GM12872 (cell line): ENCODE data around the gene CD302.

ENCODE experiments used
- TF ChIP-seq, protein P1 (sequence below): IDR thresholded peaks from 3 replicates; pipeline ENCODE4 v1.5.1; 2011; ENCODE audit warnings: low read depth, mild to moderate bottlenecking, low read length, moderate library complexity; ENCODE audit not compliant: insufficient read depth

CD302 gene

DNA sequence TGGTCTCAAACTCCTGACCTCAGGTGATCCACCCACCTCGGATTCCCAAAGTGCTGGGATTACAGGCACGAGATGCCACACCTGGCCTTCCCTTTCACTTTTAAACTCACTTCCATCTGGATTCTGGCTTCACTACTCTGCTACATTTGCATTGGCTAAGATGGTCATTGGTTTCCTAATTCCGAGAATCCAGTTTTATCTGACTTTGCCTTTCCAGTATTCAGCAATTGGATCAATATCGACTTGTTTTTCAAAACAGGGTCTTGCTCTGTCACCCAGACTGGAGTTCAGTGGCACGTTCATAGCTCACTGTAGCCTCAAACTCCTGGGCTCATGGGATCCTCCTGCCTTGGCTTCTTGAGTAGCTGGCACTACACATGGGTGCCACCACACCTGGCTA, 4.7 kb upstream of the CD302 start:
- TF ChIP-seq, protein P1, sequence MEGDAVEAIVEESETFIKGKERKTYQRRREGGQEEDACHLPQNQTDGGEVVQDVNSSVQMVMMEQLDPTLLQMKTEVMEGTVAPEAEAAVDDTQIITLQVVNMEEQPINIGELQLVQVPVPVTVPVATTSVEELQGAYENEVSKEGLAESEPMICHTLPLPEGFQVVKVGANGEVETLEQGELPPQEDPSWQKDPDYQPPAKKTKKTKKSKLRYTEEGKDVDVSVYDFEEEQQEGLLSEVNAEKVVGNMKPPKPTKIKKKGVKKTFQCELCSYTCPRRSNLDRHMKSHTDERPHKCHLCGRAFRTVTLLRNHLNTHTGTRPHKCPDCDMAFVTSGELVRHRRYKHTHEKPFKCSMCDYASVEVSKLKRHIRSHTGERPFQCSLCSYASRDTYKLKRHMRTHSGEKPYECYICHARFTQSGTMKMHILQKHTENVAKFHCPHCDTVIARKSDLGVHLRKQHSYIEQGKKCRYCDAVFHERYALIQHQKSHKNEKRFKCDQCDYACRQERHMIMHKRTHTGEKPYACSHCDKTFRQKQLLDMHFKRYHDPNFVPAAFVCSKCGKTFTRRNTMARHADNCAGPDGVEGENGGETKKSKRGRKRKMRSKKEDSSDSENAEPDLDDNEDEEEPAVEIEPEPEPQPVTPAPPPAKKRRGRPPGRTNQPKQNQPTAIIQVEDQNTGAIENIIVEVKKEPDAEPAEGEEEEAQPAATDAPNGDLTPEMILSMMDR: no peak

DNA sequence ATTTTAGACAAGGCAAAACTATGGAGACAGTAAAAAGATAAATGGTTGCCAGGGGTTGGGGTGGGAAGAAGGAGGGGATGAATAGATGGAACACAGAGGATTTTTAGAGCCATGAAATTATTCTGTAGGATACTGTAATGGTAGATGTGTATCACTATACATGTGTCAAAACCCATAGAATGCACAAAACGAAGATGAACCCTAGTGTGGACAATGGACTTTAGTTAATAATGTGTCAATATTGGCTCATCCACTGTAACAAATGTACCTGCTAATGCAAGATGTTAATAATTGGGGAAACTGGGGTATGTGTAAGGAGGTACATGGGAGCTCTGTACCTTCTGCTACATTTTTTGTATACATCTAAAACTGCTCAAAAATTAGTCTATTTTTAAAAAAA, 1.8 kb upstream of the CD302 start:
- TF ChIP-seq, protein P1: no peak

DNA sequence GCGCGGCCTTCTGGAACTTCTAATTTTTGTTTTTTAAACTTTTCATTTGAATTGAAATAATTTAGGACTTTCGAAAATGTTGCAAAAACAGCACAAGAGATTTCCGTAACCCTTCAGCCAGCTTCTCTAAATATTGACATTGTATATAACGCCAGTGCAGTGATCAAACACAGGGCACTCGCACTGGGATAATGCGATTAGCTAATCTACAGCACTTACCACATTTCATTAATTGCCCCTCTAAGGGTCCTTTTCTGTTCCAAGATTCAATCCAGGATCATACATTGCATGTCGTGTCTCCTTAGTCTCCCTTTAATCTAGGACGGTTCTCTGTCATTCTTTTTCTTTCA, 343 bp upstream of the CD302 start:
- TF ChIP-seq, protein P1: no peak

DNA sequence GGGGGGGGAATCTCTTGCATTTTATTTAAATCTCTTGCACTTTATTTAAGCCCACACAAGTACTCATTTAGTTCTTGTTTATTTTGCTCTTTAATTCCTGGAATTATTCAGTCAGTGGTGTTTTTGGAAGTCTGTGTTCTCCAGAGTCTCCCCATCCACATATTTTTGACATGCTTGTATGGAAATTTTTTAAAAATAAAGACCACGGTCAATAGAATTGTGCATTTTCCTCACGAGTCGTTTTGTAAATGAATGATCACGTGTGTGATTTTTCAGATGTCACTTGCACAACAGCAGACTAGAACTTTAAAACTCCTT, 824 bp downstream of the CD302 start:
- TF ChIP-seq, protein P1: no peak

DNA sequence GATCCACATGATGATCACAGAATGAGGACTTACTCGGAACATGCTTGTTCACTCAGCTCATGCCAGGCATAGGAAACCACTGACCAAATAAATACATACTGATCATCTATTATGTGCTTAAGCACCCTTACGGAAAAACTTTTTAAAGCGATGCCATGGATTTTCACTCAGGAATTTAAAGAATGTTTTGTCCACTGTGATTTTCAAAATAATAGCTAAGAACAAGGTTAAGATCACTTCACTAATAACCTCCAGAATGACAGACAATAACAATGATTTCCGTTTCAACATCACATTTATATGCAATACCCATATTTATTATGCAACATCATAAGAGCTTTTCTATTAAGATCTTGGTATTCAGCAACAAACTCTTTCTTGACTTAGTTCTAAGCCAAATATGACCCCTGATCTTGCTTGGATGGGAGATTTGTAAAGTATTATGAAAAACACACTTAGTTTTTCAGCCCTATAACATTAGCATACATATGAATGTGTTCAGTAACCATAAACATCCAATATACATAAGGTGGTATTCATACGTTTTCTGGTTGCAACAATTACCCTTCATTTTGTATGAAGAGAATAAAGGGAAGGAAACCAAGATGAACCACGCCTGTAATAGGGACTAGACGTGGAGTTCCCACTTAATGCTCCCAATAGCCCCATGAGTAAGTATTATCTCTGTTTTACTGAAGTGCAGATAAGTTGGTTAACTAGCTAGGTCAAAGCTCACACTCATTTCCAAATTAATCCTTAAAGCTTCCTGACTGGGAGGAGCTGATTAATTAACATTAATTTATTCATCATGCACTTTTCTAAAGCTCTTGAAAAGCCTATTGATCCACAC, 1.9 kb downstream of the CD302 start:
- TF ChIP-seq, protein P1: no peak

DNA sequence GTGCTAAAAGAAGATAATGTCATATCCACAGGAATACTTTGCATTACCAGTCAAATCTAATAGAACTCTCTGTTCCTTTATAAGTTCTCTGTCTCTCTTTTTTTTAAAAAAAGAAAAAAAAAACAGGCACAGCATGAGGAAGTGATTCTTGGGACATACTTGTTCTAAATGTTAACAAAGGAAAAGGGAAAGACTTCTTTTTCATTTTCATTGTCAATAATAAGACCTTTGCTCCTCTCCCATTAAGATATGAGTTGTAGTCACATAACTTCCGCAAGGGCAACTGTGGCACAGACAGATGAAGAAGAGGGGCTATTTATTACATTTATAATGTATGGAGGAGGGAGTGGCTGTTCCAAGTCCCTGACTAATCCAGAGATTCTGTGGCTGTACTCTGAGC, 4.7 kb downstream of the CD302 start:
- TF ChIP-seq, protein P1: no peak

DNA sequence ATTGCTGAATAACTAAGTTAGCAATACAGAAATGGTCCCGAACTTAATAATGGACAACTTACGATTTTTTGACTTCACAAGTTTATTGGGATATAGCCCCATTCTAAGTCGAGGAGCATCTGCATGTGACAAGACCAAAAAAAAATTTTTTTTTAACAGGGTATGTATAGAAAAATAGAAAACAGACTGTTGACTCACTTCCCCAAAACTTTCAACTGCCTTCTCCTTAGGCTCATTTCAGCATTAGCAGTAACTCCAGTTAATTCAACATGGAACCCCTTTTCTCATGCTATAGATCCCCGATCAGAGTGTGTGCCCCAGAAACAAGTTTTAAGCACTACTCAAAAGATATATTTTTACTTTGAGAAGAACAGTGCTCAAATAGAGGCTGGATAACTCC, 5.4 kb downstream of the CD302 start:
- TF ChIP-seq, protein P1: no peak
